GM23338 (cell line): ENCODE results near the gene CNMD. TPM values are rescaled to one million over a fixed set of nuclear protein-coding genes. Genes with fewer than 3 reads are reported as not detected.

Experiments
- CREB1 ChIP-seq: fragments of 250-450 bp; sonication (Bioruptor Pico); IDR thresholded peaks from 2 replicates; pipeline ENCODE4 v1.5.0; 2020; ENCODE audit warnings: low read depth, mild to moderate bottlenecking, moderate library complexity
- EZH2 ChIP-seq: fragments of 200-600 bp; sonication (generic); IDR thresholded peaks from one replicate; pipeline ENCODE4 v1.8.0; 2017; ENCODE audit warnings: antibody characterized with exemption, mild to moderate bottlenecking, low read depth; ENCODE audit not compliant: unreplicated experiment
- EZH2phosphoT487 ChIP-seq: fragments of 200-600 bp; sonication (generic); IDR thresholded peaks from one replicate; pipeline ENCODE4 v1.8.1; 2018; ENCODE audit warnings: antibody characterized with exemption; ENCODE audit not compliant: unreplicated experiment
- JUNB ChIP-seq: IDR thresholded peaks from one replicate; pipeline ENCODE4 v1.6.1; 2016; ENCODE audit warnings: antibody characterized with exemption; ENCODE audit not compliant: unreplicated experiment
- STAT1 ChIP-seq: IDR thresholded peaks from one replicate; pipeline ENCODE4 v1.6.1; 2016; ENCODE audit warnings: antibody characterized with exemption; ENCODE audit not compliant: unreplicated experiment
- polyA plus RNA-seq: library from polyadenylated mRNA; unstranded; fragments of >200 nt; fragmentation: Nextera tagmentation; extraction: Ambion mirVana; gene quantifications from 2 replicates; pipeline ENCODE4 v1.2.1, GENCODE V29; 2016
- total RNA-seq: library from RNA; depleted of rRNA; stranded (reverse); fragments of >200 nt; shearing (Covaris generic); gene quantifications from 2 replicates; pipeline ENCODE4 v1.2.3, GENCODE V29; 2014
- TF ChIP-seq, protein P1 (sequence below): fragments of 250-450 bp; sonication (Bioruptor Pico); IDR thresholded peaks from 2 replicates; pipeline ENCODE4 v1.5.0; 2020; ENCODE audit warnings: mild to moderate bottlenecking, moderate library complexity
- TF ChIP-seq, protein P2 (sequence below): IDR thresholded peaks from one replicate; pipeline ENCODE4 v1.6.1; 2018; ENCODE audit warnings: antibody characterized with exemption; ENCODE audit not compliant: unreplicated experiment

Gene CNMD
- total and polyA plus RNA-seq, 2 experiments from 2014 or later = 141 to 207 TPM

DNA sequence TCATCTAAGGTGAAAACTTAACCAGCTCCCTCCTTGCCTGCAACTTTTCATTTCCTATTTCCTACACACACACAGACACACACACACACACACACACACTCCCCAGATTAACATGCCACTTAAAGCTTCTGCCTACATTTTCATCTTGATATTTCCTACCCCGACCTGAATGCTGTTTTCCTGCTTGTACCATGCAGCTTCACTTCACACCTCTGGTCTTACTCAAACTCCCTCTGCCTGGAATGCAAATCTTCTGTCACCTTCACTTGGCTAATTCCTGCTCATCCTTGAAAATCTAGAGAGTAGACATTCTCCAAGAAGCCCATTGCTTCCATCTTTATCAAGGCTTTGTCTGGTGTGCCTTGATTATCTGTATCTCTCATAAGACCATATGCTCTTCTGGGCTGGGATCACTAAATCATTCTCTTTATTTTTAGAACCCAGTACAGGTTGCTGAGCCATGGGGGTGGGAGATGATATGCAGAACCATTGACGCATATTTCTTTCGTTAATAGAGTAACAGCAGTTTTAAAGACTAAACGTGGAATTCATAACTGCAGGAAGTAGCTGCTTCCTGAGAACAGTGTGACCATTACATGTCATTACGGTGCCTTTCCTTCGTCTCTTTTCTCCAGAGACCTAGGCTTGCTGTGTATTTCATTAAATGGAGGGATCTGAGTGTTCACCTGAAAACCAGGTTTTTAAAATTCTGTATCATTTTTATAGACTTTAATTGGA is 37.7 kb downstream of the CNMD start (continued):
- TF ChIP-seq, protein P1, sequence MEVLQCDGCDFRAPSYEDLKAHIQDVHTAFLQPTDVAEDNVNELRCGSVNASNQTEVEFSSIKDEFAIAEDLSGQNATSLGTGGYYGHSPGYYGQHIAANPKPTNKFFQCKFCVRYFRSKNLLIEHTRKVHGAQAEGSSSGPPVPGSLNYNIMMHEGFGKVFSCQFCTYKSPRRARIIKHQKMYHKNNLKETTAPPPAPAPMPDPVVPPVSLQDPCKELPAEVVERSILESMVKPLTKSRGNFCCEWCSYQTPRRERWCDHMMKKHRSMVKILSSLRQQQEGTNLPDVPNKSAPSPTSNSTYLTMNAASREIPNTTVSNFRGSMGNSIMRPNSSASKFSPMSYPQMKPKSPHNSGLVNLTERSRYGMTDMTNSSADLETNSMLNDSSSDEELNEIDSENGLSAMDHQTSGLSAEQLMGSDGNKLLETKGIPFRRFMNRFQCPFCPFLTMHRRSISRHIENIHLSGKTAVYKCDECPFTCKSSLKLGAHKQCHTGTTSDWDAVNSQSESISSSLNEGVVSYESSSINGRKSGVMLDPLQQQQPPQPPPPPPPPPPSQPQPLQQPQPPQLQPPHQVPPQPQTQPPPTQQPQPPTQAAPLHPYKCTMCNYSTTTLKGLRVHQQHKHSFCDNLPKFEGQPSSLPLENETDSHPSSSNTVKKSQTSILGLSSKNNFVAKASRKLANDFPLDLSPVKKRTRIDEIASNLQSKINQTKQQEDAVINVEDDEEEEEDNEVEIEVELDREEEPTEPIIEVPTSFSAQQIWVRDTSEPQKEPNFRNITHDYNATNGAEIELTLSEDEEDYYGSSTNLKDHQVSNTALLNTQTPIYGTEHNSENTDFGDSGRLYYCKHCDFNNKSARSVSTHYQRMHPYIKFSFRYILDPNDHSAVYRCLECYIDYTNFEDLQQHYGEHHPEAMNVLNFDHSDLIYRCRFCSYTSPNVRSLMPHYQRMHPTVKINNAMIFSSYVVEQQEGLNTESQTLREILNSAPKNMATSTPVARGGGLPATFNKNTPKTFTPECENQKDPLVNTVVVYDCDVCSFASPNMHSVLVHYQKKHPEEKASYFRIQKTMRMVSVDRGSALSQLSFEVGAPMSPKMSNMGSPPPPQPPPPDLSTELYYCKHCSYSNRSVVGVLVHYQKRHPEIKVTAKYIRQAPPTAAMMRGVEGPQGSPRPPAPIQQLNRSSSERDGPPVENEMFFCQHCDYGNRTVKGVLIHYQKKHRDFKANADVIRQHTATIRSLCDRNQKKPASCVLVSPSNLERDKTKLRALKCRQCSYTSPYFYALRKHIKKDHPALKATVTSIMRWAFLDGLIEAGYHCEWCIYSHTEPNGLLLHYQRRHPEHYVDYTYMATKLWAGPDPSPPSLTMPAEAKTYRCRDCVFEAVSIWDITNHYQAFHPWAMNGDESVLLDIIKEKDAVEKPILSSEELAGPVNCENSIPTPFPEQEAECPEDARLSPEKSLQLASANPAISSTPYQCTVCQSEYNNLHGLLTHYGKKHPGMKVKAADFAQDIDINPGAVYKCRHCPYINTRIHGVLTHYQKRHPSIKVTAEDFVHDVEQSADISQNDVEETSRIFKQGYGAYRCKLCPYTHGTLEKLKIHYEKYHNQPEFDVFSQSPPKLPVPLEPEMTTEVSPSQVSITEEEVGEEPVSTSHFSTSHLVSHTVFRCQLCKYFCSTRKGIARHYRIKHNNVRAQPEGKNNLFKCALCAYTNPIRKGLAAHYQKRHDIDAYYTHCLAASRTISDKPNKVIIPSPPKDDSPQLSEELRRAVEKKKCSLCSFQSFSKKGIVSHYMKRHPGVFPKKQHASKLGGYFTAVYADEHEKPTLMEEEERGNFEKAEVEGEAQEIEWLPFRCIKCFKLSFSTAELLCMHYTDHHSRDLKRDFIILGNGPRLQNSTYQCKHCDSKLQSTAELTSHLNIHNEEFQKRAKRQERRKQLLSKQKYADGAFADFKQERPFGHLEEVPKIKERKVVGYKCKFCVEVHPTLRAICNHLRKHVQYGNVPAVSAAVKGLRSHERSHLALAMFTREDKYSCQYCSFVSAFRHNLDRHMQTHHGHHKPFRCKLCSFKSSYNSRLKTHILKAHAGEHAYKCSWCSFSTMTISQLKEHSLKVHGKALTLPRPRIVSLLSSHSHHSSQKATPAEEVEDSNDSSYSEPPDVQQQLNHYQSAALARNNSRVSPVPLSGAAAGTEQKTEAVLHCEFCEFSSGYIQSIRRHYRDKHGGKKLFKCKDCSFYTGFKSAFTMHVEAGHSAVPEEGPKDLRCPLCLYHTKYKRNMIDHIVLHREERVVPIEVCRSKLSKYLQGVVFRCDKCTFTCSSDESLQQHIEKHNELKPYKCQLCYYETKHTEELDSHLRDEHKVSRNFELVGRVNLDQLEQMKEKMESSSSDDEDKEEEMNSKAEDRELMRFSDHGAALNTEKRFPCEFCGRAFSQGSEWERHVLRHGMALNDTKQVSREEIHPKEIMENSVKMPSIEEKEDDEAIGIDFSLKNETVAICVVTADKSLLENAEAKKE (CRISPR knock-in tag) = no peak
- no peak for TF ChIP-seq EZH2
- no peak for TF ChIP-seq CREB1 (CRISPR knock-in tag)
- no peak for TF ChIP-seq EZH2phosphoT487
- no peak for TF ChIP-seq JUNB
- no peak for TF ChIP-seq STAT1
- TF ChIP-seq, protein P2, sequence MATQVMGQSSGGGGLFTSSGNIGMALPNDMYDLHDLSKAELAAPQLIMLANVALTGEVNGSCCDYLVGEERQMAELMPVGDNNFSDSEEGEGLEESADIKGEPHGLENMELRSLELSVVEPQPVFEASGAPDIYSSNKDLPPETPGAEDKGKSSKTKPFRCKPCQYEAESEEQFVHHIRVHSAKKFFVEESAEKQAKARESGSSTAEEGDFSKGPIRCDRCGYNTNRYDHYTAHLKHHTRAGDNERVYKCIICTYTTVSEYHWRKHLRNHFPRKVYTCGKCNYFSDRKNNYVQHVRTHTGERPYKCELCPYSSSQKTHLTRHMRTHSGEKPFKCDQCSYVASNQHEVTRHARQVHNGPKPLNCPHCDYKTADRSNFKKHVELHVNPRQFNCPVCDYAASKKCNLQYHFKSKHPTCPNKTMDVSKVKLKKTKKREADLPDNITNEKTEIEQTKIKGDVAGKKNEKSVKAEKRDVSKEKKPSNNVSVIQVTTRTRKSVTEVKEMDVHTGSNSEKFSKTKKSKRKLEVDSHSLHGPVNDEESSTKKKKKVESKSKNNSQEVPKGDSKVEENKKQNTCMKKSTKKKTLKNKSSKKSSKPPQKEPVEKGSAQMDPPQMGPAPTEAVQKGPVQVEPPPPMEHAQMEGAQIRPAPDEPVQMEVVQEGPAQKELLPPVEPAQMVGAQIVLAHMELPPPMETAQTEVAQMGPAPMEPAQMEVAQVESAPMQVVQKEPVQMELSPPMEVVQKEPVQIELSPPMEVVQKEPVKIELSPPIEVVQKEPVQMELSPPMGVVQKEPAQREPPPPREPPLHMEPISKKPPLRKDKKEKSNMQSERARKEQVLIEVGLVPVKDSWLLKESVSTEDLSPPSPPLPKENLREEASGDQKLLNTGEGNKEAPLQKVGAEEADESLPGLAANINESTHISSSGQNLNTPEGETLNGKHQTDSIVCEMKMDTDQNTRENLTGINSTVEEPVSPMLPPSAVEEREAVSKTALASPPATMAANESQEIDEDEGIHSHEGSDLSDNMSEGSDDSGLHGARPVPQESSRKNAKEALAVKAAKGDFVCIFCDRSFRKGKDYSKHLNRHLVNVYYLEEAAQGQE = no peak
